Fibroblast of lung (primary cell): ENCODE measurements around the gene RGS10. TPM values are rescaled to one million over a fixed set of nuclear protein-coding genes. Genes with fewer than 3 reads are reported as not detected.
A peak's percentile ranks its signal among the peaks of the same experiment; 100 is the strongest.

Experiments used
- DNase-seq, 2 donors: peaks; one replicate each; pipeline versions ENCODE4 v3.0.0 to v3.0.0-alpha.2; 2010; ENCODE audit warnings: low read depth in 2 of 2
- H2AFZ ChIP-seq: 2 replicates; pipeline ENCODE4 v1.5.1; 2012; ENCODE audit warnings: low read length, control low read depth, inconsistent platforms
- H3K27ac ChIP-seq: 2 replicates; pipeline ENCODE4 v1.5.1; 2011; ENCODE audit warnings: low read length, control low read depth; ENCODE audit not compliant: insufficient read depth
- H3K27me3 ChIP-seq: 2 replicates; pipeline ENCODE4 v1.5.1; 2011; ENCODE audit warnings: mild to moderate bottlenecking, low read length; ENCODE audit not compliant: control insufficient read depth, insufficient read depth
- H3K36me3 ChIP-seq: 2 replicates; pipeline ENCODE4 v1.5.1; 2011; ENCODE audit warnings: low read length; ENCODE audit not compliant: control insufficient read depth, insufficient read depth
- H3K4me1 ChIP-seq: 2 replicates; pipeline ENCODE4 v1.5.1; 2011; ENCODE audit warnings: low read length; ENCODE audit not compliant: control insufficient read depth, insufficient read depth; ENCODE audit errors: extremely low read depth
- H3K4me2 ChIP-seq: 2 replicates; pipeline ENCODE4 v1.5.1; 2011; ENCODE audit warnings: low read length, control low read depth; ENCODE audit not compliant: insufficient read depth; ENCODE audit errors: extremely low read depth
- H3K4me3 ChIP-seq, 4 experiments: fragments of 200-600 bp in 1 of 4; sonication (generic) in 1 of 4; replicated peaks in 1 of 4; 2 replicates each; pipeline ENCODE4 v1.5.1; 2011 to 2016; ENCODE audit warnings: low read length in 4 of 4, low read depth in 3 of 4, mild to moderate bottlenecking in 3 of 4, control low read depth in 2 of 4, inconsistent platforms in 1 of 4, mixed read lengths in 1 of 4; ENCODE audit not compliant: insufficient read depth in 1 of 4; ENCODE audit errors: control extremely low read depth in 1 of 4
- H3K79me2 ChIP-seq: 2 replicates; pipeline ENCODE4 v1.5.1; 2012; ENCODE audit warnings: mild to moderate bottlenecking, low read length, inconsistent platforms; ENCODE audit not compliant: control insufficient read depth, insufficient read depth
- H3K9ac ChIP-seq: 2 replicates; pipeline ENCODE4 v1.5.1; 2011; ENCODE audit warnings: mild to moderate bottlenecking, low read length, control low read depth; ENCODE audit not compliant: insufficient read depth
- H3K9me3 ChIP-seq: 2 replicates; pipeline ENCODE4 v1.5.1; 2012; ENCODE audit warnings: low read depth, low read length; ENCODE audit not compliant: control insufficient read depth, insufficient read depth
- H4K20me1 ChIP-seq: 2 replicates; pipeline ENCODE4 v1.5.1; 2011; ENCODE audit warnings: low read length; ENCODE audit not compliant: control insufficient read depth, insufficient read depth; ENCODE audit errors: extremely low read depth
- EZH2 ChIP-seq: IDR thresholded peaks from 2 replicates; pipeline ENCODE4 v1.5.1; 2012; ENCODE audit warnings: low read length, control low read depth, mild to moderate bottlenecking; ENCODE audit errors: missing control alignments
- polyA plus RNA-seq, 2 donors: library from polyadenylated mRNA; depleted of rRNA in 1 of 2; stranded (reverse) in 1 of 2; unstranded in 1 of 2; fragments of >200 nt; gene quantifications; 2 replicates each; pipeline ENCODE4 v1.2.1, GENCODE V29; 2011 to 2012; ENCODE audit warnings: missing spikeins in 1 of 2
- total RNA-seq: library from RNA; depleted of rRNA; stranded (reverse); fragments of >200 nt; gene quantifications from 2 replicates; pipeline ENCODE4 v1.2.1, GENCODE V29; 2014
- TF ChIP-seq, protein P1 (sequence below), 2 donors: IDR thresholded peaks in 1 of 2; conservative IDR thresholded peaks in 1 of 2; 1 replicate in 1 of 2; 2 replicates in 1 of 2; pipeline ENCODE4 v1.5.1; 2011 to 2012; ENCODE audit warnings: low read length in 2 of 2, control low read depth in 1 of 2, inconsistent platforms in 1 of 2, low read depth in 1 of 2, mild to moderate bottlenecking in 1 of 2

RGS10 gene
- total and polyA plus RNA-seq, 2 donors (not counting 1 experiment from before 2014, with no cell fraction given) = 50.9 to 103 TPM

DNA sequence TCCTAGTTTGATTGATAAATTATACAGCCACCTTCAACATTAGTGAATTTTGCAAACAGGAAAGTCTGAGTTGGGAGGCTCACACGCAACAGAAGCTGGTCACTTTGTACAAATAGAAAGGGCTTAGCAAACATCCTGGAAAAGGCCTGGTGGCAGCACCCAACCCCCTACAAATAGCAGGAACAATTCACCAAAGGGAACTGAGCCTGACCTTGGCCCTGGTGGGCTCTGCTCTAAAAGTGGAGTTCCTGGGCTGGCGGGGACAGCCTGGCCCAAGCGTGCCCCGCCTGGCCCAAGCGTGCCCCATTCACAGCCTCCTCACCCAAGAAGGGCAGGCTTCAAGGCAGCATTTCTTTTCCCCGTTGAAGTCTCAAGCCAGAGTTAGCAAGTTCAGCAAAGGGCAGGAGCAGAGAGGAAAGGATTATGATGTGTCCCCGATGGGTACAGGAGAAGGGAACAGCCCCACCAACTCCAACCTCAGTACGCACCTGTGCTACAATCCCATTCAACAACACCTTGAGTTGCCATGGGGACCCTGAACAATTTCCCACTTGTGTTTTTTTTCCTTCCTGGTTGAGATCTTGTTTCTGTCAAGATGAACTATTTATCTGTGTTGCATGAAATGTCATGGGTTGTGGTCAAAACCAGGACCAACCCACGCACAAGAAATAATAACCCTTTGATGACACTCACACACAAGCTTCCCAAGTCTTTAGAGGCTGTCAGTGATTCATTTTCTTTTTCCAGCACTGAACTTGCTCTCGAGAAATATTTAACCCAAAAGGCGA lies 43.4 kb downstream of the RGS10 start:
- Histone ChIP-seq H3K4me1 (peaks cover 5% of the 10 kb centered on the region), H3K27ac (no peak overlapping the region), H3K4me2 (no peak overlapping the region), H2AFZ (no peak overlapping the region), H4K20me1 (no peaks in the 10 kb centered on the region), H3K79me2 (no peaks in the 10 kb centered on the region), H3K9ac (no peak overlapping the region), H3K36me3 (peaks cover 8% of the 10 kb centered on the region), H3K9me3 (no peaks in the 10 kb centered on the region), H3K4me3 (no peak overlapping the region), H3K27me3 (no peaks in the 10 kb centered on the region)
- peak in 1 of 2 donors; percentile 75 for DNase-seq
- no peak for TF ChIP-seq EZH2
- TF ChIP-seq, protein P1, sequence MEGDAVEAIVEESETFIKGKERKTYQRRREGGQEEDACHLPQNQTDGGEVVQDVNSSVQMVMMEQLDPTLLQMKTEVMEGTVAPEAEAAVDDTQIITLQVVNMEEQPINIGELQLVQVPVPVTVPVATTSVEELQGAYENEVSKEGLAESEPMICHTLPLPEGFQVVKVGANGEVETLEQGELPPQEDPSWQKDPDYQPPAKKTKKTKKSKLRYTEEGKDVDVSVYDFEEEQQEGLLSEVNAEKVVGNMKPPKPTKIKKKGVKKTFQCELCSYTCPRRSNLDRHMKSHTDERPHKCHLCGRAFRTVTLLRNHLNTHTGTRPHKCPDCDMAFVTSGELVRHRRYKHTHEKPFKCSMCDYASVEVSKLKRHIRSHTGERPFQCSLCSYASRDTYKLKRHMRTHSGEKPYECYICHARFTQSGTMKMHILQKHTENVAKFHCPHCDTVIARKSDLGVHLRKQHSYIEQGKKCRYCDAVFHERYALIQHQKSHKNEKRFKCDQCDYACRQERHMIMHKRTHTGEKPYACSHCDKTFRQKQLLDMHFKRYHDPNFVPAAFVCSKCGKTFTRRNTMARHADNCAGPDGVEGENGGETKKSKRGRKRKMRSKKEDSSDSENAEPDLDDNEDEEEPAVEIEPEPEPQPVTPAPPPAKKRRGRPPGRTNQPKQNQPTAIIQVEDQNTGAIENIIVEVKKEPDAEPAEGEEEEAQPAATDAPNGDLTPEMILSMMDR (conservative IDR thresholded peaks at IDR 0.05 in 1 of 2, IDR thresholded peaks at IDR 0.05 in 1 of 2; ENCODE audit: low read depth in 1 of 2, low read length in 2 of 2) = no peak

DNA sequence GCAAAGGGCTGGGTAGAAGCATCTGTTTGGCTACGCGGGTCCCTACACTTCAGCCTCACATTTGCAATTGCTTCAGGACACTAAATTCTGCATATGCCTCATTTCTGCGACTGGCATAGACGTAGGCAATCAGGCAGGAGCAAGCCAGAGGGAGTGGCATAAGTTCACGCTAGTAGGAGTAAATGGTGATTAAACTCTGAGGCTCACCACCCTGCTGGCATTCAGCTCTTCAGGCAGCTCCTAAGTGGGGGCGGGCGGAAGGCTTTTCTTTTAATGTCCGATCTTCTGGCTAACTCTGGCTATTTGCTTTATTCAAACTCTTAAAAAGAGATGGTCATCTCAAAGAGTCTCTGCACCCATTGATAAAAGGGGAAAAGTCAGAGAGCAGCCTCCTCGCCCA lies 45.3 kb downstream of the RGS10 start:
- H3K79me2 ChIP-seq = no peaks in the 10 kb centered on the region
- TF ChIP-seq, protein P1 (conservative IDR thresholded peaks at IDR 0.05 in 1 of 2, IDR thresholded peaks at IDR 0.05 in 1 of 2; ENCODE audit: low read depth in 1 of 2, low read length in 2 of 2) = no peak
- TF ChIP-seq EZH2 = no peak
- no peaks in the 10 kb centered on the region for H4K20me1 ChIP-seq
- no peaks in the 10 kb centered on the region for H3K27me3 ChIP-seq
- no peak overlapping the region for H3K4me3 ChIP-seq
- H3K4me2 ChIP-seq = no peak overlapping the region
- H3K9ac ChIP-seq = no peak overlapping the region
- peaks cover 11% of the 10 kb centered on the region for H3K4me1 ChIP-seq
- no peak overlapping the region for H3K27ac ChIP-seq
- peaks cover 5% of the 10 kb centered on the region for H3K36me3 ChIP-seq
- no peak overlapping the region for H2AFZ ChIP-seq
- H3K9me3 ChIP-seq = no peaks in the 10 kb centered on the region
- DNase-seq = no peak

DNA sequence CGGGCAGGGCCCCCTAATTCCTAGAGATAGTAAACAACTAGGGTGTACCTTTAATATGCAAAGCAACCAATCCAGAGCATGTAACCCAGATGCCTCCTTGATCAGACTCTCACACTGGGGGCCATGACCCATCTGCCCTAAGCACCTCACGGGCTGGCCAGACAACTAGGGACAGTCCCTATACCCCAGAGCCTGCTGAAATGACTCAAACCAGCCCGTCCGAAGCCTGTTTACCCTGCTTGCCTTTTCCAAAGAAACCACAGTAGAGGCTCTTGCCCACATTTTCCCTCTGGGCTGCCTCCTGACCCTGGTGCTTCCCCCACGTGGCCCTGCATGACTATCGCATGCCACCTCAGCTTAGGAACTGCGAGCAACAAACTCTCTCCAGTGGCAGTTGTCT lies 46.2 kb downstream of the RGS10 start:
- H3K4me1 ChIP-seq = peaks cover 11% of the 10 kb centered on the region
- no peak overlapping the region for H3K27ac ChIP-seq
- TF ChIP-seq EZH2 = no peak
- TF ChIP-seq, protein P1 (conservative IDR thresholded peaks at IDR 0.05 in 1 of 2, IDR thresholded peaks at IDR 0.05 in 1 of 2; ENCODE audit: low read depth in 1 of 2, low read length in 2 of 2) = no peak
- peaks cover 5% of the 10 kb centered on the region for H3K36me3 ChIP-seq
- H4K20me1 ChIP-seq = no peaks in the 10 kb centered on the region
- H3K4me2 ChIP-seq = no peak overlapping the region
- H3K9me3 ChIP-seq = no peaks in the 10 kb centered on the region
- no peak overlapping the region for H2AFZ ChIP-seq
- H3K4me3 ChIP-seq = no peak overlapping the region
- DNase-seq = no peak
- H3K27me3 ChIP-seq = no peaks in the 10 kb centered on the region
- H3K79me2 ChIP-seq = no peaks in the 10 kb centered on the region
- no peak overlapping the region for H3K9ac ChIP-seq
